Spinal cord (tissue), 10 donors: Measurements from ENCODE around the gene CCDC144A. TPM values are rescaled to one million over a fixed set of nuclear protein-coding genes. Genes with fewer than 3 reads are reported as not detected.
"Not testable (repeated sequence)": the region's sequence is repeated elsewhere in the genome, so short reads cannot be mapped to it uniquely, and the experiment has no call there.

Experiments used
- DNase-seq, 6 donors: peaks; one replicate each; pipeline versions ENCODE4 v3.0.0 to v3.0.0-alpha.2; 2013 to 2015; ENCODE audit warnings: low spot score in 6 of 6, low read depth in 4 of 6
- H3K27ac ChIP-seq: one replicate; pipeline ENCODE4 v1.5.1; 2013; ENCODE audit warnings: low read depth, low read length, control low read depth
- H3K27me3 ChIP-seq: one replicate; pipeline ENCODE4 v1.6.1; 2013; ENCODE audit warnings: low read length; ENCODE audit not compliant: control insufficient read depth, insufficient read depth
- H3K36me3 ChIP-seq: one replicate; pipeline ENCODE4 v1.6.1; 2013; ENCODE audit warnings: low read length; ENCODE audit not compliant: control insufficient read depth, insufficient read depth
- H3K4me1 ChIP-seq: one replicate; pipeline ENCODE4 v1.6.1; 2013; ENCODE audit warnings: low read length; ENCODE audit not compliant: control insufficient read depth, insufficient read depth
- H3K4me3 ChIP-seq: one replicate; pipeline ENCODE4 v1.5.1; 2013; ENCODE audit warnings: low read depth, low read length, control low read depth
- H3K9me3 ChIP-seq: one replicate; pipeline ENCODE4 v1.6.1; 2013; ENCODE audit warnings: low read length; ENCODE audit not compliant: control insufficient read depth, insufficient read depth
- WGBS: methylation state at CpG from one replicate; pipeline ENCODE4 v1.1.5; 2013; ENCODE audit warnings: missing lambda C conversion rate; ENCODE audit not compliant: insufficient coverage; 5-methylcytosine and 5-hydroxymethylcytosine counted together
- polyA plus RNA-seq, 2 donors: library from polyadenylated mRNA; unstranded; fragments of 120-200 nt; gene quantifications; one replicate each; pipeline ENCODE4 v1.2.1, GENCODE V29; 2013; ENCODE audit not compliant: insufficient read length in 2 of 2
- total RNA-seq, 2 donors: library from RNA; depleted of rRNA in 1 of 2; stranded (reverse); fragments of 120-200 nt in 1 of 2; fragments of >200 nt in 1 of 2; gene quantifications; one replicate each; pipeline versions ENCODE4 v1.2.3 to v1.2.4, GENCODE V29; 2013 to 2014
- donor health status: healthy.

The CCDC144A gene
- total and polyA plus RNA-seq, 4 donors: 1.8 to 13.7 (median 8.2) TPM

- H3K9me3 ChIP-seq, DNase-seq, H3K27me3 ChIP-seq, H3K4me1 ChIP-seq, H3K4me3 ChIP-seq, H3K36me3 ChIP-seq, H3K27ac ChIP-seq: not testable (repeated sequence)
- WGBS: no CpG with 5 or more reads among the region's 11 CpGs
Measured at GRCh38 chr17:16788889-16789536, 99.0 kb downstream of the CCDC144A start.

- not testable (repeated sequence) for H3K9me3 ChIP-seq, H3K4me3 ChIP-seq, DNase-seq, H3K27ac ChIP-seq, H3K36me3 ChIP-seq, H3K27me3 ChIP-seq, H3K4me1 ChIP-seq
- WGBS: no CpG with 5 or more reads among the region's 3 CpGs
Measured at GRCh38 chr17:16789622-16790021, 99.6 kb downstream of the CCDC144A start.

GRCh38 chr17:16790313-16790871, 100.4 kb downstream of the CCDC144A start:
- not testable (repeated sequence) for H3K27me3 ChIP-seq, H3K27ac ChIP-seq, H3K9me3 ChIP-seq, DNase-seq, H3K36me3 ChIP-seq, H3K4me1 ChIP-seq, H3K4me3 ChIP-seq
- no CpG with 5 or more reads among the region's 9 CpGs for WGBS

- H3K4me1 ChIP-seq, DNase-seq, H3K36me3 ChIP-seq, H3K9me3 ChIP-seq, H3K27me3 ChIP-seq, H3K4me3 ChIP-seq, H3K27ac ChIP-seq: not testable (repeated sequence)
- WGBS: no CpG with 5 or more reads among the region's 5 CpGs
Measured at GRCh38 chr17:16794215-16794614, 104.2 kb downstream of the CCDC144A start.

- H3K4me1 ChIP-seq, DNase-seq: not testable (repeated sequence)
Measured at GRCh38 chr17:16795894-16796293, 105.9 kb downstream of the CCDC144A start.

GRCh38 chr17:16804851-16805250, 114.8 kb downstream of the CCDC144A start:
- H3K4me3 ChIP-seq, H3K4me1 ChIP-seq, DNase-seq, H3K27ac ChIP-seq, H3K9me3 ChIP-seq, H3K36me3 ChIP-seq, H3K27me3 ChIP-seq: not testable (repeated sequence)
- WGBS: 93% methylated on average over 3 of the region's 5 CpGs

More at GRCh38 chr17:16795894-16796293, 105.9 kb downstream of the CCDC144A start:
- H3K9me3 ChIP-seq, H3K27ac ChIP-seq, H3K27me3 ChIP-seq, H3K36me3 ChIP-seq, H3K4me3 ChIP-seq: not testable (repeated sequence)
- no CpG with 5 or more reads among the region's 7 CpGs for whole genome bisulfite sequencing

GRCh38 chr17:16806599-16806998, 116.6 kb downstream of the CCDC144A start:
- not testable (repeated sequence) for H3K9me3 ChIP-seq

GRCh38 chr17:16807620-16808019, 117.6 kb downstream of the CCDC144A start:
- not testable (repeated sequence) for H3K36me3 ChIP-seq, DNase-seq, H3K27me3 ChIP-seq, H3K9me3 ChIP-seq, H3K4me3 ChIP-seq, H3K4me1 ChIP-seq, H3K27ac ChIP-seq
- no CpG with 5 or more reads among the region's 9 CpGs for WGBS

More at GRCh38 chr17:16806599-16806998, 116.6 kb downstream of the CCDC144A start:
- H3K36me3 ChIP-seq, H3K27ac ChIP-seq, H3K4me3 ChIP-seq, H3K27me3 ChIP-seq, DNase-seq, H3K4me1 ChIP-seq: not testable (repeated sequence)
- WGBS: 100% methylated on average over 1 of the region's 4 CpGs

GRCh38 chr17:16810236-16810635, 120.2 kb downstream of the CCDC144A start:
- not testable (repeated sequence) for H3K27me3 ChIP-seq, H3K36me3 ChIP-seq, H3K9me3 ChIP-seq, DNase-seq, H3K27ac ChIP-seq, H3K4me1 ChIP-seq, H3K4me3 ChIP-seq
- WGBS: no CpG with 5 or more reads among the region's 5 CpGs

- H3K4me3 ChIP-seq, H3K36me3 ChIP-seq, H3K4me1 ChIP-seq, H3K27ac ChIP-seq, DNase-seq, H3K9me3 ChIP-seq, H3K27me3 ChIP-seq: not testable (repeated sequence)
- WGBS: 67% methylated on average over 1 of the region's 7 CpGs
Measured at GRCh38 chr17:16812126-16812525, 122.1 kb downstream of the CCDC144A start.
